Panc1 (cell line): ENCODE measurements around the gene ALK.

Source experiments
- CTCF ChIP-seq: fragments of 450-650 bp; IDR thresholded peaks from 2 replicates; pipeline ENCODE4 v1.5.1; 2017; ENCODE audit warnings: mild to moderate bottlenecking
- POLR2AphosphoS5 ChIP-seq: IDR thresholded peaks from 2 replicates; pipeline ENCODE4 v1.6.1; 2012; ENCODE audit warnings: mild to moderate bottlenecking, low read depth, low read length, moderate library complexity
- REST ChIP-seq, 2 experiments: IDR thresholded peaks; 2 replicates each; pipeline ENCODE4 v1.6.1; 2011 to 2012; ENCODE audit warnings: low read depth in 2 of 2, control low read depth in 1 of 2, low read length in 1 of 2, mild to moderate bottlenecking in 1 of 2, moderate library complexity in 1 of 2; ENCODE audit not compliant: insufficient read depth in 1 of 2
- SIN3A ChIP-seq: IDR thresholded peaks from 2 replicates; pipeline ENCODE4 v1.6.1; 2012; ENCODE audit warnings: low read depth, mild to moderate bottlenecking, low read length, moderate library complexity, borderline replicate concordance; ENCODE audit not compliant: insufficient read depth

GRCh38 chr2:29296585-29296984 is 624.8 kb downstream of the ALK start:
- TF ChIP-seq CTCF = no peak
- TF ChIP-seq REST (IDR thresholded peaks at IDR 0.05; ENCODE audit: insufficient read depth in 1 of 2, low read depth in 2 of 2, low read length in 1 of 2) = no peak
- no peak for TF ChIP-seq POLR2AphosphoS5
- no peak for TF ChIP-seq SIN3A
